Ramos (cell line): ENCODE results near the gene PPP4R1.

Experiments
- in situ Hi-C: fragments of 300-500 bp; cut with MboI; formaldehyde crosslinking; loops from one replicate; pipeline ENCODE4 v1.14.3; 2022; ENCODE audit warnings: low sequenced_read_pairs; ENCODE audit not compliant: unreplicated experiment

Gene PPP4R1

GRCh38 chr18:9596843-9597526 is 17.4 kb downstream of the PPP4R1 start:
- in situ Hi-C loops = no loop called here

- in situ Hi-C loops = no loop called here
These were observed 18.1 kb downstream of the PPP4R1 start for GRCh38 chr18:9596226-9596625.

GRCh38 chr18:9594823-9595596 is 19.3 kb downstream of the PPP4R1 start:
- in situ Hi-C loops = no loop called here

- in situ Hi-C loops = no loop called here
These were observed 26.4 kb downstream of the PPP4R1 start for GRCh38 chr18:9587924-9588323.

GRCh38 chr18:9586814-9587213 is 27.5 kb downstream of the PPP4R1 start:
- in situ Hi-C loops = no loop called here

- in situ Hi-C loops = no loop called here
These were observed 32.7 kb downstream of the PPP4R1 start for GRCh38 chr18:9581667-9582066.

GRCh38 chr18:9578306-9578705 is 36.1 kb downstream of the PPP4R1 start:
- in situ Hi-C loops = no loop called here

GRCh38 chr18:9577361-9577760 is 37.0 kb downstream of the PPP4R1 start:
- in situ Hi-C loops = no loop called here

GRCh38 chr18:9575558-9575957 is 38.8 kb downstream of the PPP4R1 start:
- in situ Hi-C loops = no loop called here

- in situ Hi-C loops = no loop called here
These were observed 39.8 kb downstream of the PPP4R1 start for GRCh38 chr18:9574473-9575115.

- in situ Hi-C loops = no loop called here
These were observed 42.8 kb downstream of the PPP4R1 start for GRCh38 chr18:9571546-9571945.

GRCh38 chr18:9570255-9570654 is 44.1 kb downstream of the PPP4R1 start:
- in situ Hi-C loops = no loop called here

GRCh38 chr18:9569178-9569577 is 45.2 kb downstream of the PPP4R1 start:
- in situ Hi-C loops = no loop called here

GRCh38 chr18:9568186-9568585 is 46.2 kb downstream of the PPP4R1 start:
- in situ Hi-C loops = no loop called here

GRCh38 chr18:9565407-9565806 is 49.0 kb downstream of the PPP4R1 start:
- in situ Hi-C loops = no loop called here

- in situ Hi-C loops = no loop called here
These were observed 51.0 kb downstream of the PPP4R1 start for GRCh38 chr18:9563331-9563730.

- in situ Hi-C loops = no loop called here
These were observed 51.8 kb downstream of the PPP4R1 start for GRCh38 chr18:9562584-9562983.

GRCh38 chr18:9561759-9562158 is 52.6 kb downstream of the PPP4R1 start:
- in situ Hi-C loops = no loop called here

GRCh38 chr18:9559253-9559652 is 55.1 kb downstream of the PPP4R1 start:
- in situ Hi-C loops = no loop called here

GRCh38 chr18:9558387-9559064 is 55.8 kb downstream of the PPP4R1 start:
- in situ Hi-C loops = no loop called here
